ENCODE results near the gene CALHM5. TPM values are rescaled to one million over a fixed set of nuclear protein-coding genes. Genes with fewer than 3 reads are reported as not detected.

The CALHM5 gene
- total RNA-seq, 1 experiment from 2014 or later: 0.05 TPM

DNA sequence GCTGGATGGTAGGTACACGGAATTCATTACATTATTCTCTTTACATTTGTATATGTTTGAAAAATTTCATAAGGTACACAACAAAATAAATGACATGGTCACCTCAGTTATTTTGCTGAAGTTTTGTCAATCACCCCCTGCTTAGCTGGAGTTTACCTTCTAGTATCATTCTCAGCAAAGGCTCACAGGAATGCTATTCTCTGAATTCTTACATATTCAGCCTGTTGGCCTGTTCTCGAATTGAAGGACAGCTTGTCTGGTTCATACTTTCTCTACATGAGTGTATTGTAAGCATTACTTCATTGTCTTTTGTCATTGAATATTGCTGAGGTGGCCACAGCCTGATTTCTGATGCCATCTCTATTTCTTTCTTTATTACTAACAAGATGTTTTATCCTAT, 12.8 kb downstream of the CALHM5 start:
- no peaks in the 10 kb centered on the region for H3K36me3 Mint-ChIP-seq (ENCODE audit: insufficient read depth, unreplicated experiment)
- CTCF ChIA-PET: no interaction called here
- H3K4me3 Mint-ChIP-seq (ENCODE audit: low read depth, unreplicated experiment): no peak overlapping the region
- H3K9me3 Mint-ChIP-seq (ENCODE audit: low read depth, unreplicated experiment): no peaks in the 10 kb centered on the region
- H3K27ac Mint-ChIP-seq (ENCODE audit: unreplicated experiment): no peak overlapping the region
- peaks cover 1% of the 10 kb centered on the region for H3K27me3 Mint-ChIP-seq (ENCODE audit: unreplicated experiment)
- TF ChIP-seq, protein P1, sequence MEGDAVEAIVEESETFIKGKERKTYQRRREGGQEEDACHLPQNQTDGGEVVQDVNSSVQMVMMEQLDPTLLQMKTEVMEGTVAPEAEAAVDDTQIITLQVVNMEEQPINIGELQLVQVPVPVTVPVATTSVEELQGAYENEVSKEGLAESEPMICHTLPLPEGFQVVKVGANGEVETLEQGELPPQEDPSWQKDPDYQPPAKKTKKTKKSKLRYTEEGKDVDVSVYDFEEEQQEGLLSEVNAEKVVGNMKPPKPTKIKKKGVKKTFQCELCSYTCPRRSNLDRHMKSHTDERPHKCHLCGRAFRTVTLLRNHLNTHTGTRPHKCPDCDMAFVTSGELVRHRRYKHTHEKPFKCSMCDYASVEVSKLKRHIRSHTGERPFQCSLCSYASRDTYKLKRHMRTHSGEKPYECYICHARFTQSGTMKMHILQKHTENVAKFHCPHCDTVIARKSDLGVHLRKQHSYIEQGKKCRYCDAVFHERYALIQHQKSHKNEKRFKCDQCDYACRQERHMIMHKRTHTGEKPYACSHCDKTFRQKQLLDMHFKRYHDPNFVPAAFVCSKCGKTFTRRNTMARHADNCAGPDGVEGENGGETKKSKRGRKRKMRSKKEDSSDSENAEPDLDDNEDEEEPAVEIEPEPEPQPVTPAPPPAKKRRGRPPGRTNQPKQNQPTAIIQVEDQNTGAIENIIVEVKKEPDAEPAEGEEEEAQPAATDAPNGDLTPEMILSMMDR (IDR thresholded peaks at IDR 0.05; ENCODE audit: unreplicated experiment): no peak
- peaks cover 8% of the 10 kb centered on the region for H3K4me1 Mint-ChIP-seq (ENCODE audit: low read depth, unreplicated experiment)
- intact Hi-C loops (cut with micrococcal nuclease; ENCODE audit: unreplicated experiment): no loop called here
- no peak for DNase-seq
- BruUV-seq (replicated peaks): no TSS peak

DNA sequence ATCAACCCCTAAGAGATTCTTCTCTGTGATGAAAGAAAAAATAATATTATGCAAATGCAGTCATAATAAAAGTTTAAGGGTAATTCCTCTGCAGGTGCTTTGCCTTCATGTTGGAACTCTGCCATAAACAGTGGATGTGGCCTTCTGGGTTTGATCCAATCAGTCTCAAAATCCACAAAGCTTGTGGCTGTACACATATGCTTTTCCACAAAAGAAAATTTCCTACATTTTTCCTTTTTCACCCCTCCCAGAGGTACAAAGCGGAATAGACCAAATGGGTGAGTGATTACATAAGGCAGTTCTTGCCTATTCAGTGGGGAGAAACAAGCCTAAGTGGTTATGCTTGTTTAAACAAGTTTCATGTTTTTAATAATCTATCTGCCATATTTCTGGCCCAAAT, 16.7 kb downstream of the CALHM5 start:
- DNase-seq: no peak
- CTCF ChIA-PET: no interaction called here
- no peak overlapping the region for H3K27ac Mint-ChIP-seq (ENCODE audit: unreplicated experiment)
- no TSS peak for BruUV-seq (replicated peaks)
- H3K27me3 Mint-ChIP-seq (ENCODE audit: unreplicated experiment): peaks cover 18% of the 10 kb centered on the region
- H3K9me3 Mint-ChIP-seq (ENCODE audit: low read depth, unreplicated experiment): no peaks in the 10 kb centered on the region
- intact Hi-C loops (cut with micrococcal nuclease; ENCODE audit: unreplicated experiment): no loop called here
- TF ChIP-seq, protein P1 (IDR thresholded peaks at IDR 0.05; ENCODE audit: unreplicated experiment): no peak
- H3K36me3 Mint-ChIP-seq (ENCODE audit: insufficient read depth, unreplicated experiment): no peaks in the 10 kb centered on the region
- H3K4me3 Mint-ChIP-seq (ENCODE audit: low read depth, unreplicated experiment): no peak overlapping the region
- H3K4me1 Mint-ChIP-seq (ENCODE audit: low read depth, unreplicated experiment): peaks cover 15% of the 10 kb centered on the region

DNA sequence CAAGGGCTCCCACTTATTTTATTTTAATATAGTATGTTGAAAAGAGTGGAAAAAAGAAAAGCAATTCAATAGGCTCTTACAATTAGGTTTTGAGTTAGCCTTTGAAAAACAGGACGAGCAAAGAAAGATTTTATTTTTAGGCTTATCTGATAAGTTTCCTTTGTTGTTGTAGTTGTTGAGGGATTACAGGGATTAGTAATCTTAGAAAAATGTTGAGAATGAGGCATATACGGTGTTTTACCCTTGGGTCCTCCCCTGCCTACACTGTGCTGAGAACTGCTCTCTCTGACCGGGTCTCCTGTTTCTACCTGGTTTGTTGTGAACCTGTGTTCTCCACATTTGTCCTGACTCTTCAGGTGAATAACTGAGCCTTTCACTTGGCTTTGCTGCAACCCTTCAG, 17.3 kb downstream of the CALHM5 start:
- no peak overlapping the region for H3K4me3 Mint-ChIP-seq (ENCODE audit: low read depth, unreplicated experiment)
- TF ChIP-seq, protein P1 (IDR thresholded peaks at IDR 0.05; ENCODE audit: unreplicated experiment): no peak
- H3K27me3 Mint-ChIP-seq (ENCODE audit: unreplicated experiment): peaks cover 25% of the 10 kb centered on the region
- BruUV-seq (replicated peaks): no TSS peak
- no peaks in the 10 kb centered on the region for H3K9me3 Mint-ChIP-seq (ENCODE audit: low read depth, unreplicated experiment)
- CTCF ChIA-PET: interaction anchor here (1.1 kb wide), 1 partner anchor 10 kb away, joined by 3 read pairs; no protein-coding TSS in a partner anchor
- intact Hi-C loops (cut with micrococcal nuclease; ENCODE audit: unreplicated experiment): no loop called here
- H3K27ac Mint-ChIP-seq (ENCODE audit: unreplicated experiment): no peak overlapping the region
- no peaks in the 10 kb centered on the region for H3K36me3 Mint-ChIP-seq (ENCODE audit: insufficient read depth, unreplicated experiment)
- DNase-seq: no peak
- peaks cover 15% of the 10 kb centered on the region for H3K4me1 Mint-ChIP-seq (ENCODE audit: low read depth, unreplicated experiment)

DNA sequence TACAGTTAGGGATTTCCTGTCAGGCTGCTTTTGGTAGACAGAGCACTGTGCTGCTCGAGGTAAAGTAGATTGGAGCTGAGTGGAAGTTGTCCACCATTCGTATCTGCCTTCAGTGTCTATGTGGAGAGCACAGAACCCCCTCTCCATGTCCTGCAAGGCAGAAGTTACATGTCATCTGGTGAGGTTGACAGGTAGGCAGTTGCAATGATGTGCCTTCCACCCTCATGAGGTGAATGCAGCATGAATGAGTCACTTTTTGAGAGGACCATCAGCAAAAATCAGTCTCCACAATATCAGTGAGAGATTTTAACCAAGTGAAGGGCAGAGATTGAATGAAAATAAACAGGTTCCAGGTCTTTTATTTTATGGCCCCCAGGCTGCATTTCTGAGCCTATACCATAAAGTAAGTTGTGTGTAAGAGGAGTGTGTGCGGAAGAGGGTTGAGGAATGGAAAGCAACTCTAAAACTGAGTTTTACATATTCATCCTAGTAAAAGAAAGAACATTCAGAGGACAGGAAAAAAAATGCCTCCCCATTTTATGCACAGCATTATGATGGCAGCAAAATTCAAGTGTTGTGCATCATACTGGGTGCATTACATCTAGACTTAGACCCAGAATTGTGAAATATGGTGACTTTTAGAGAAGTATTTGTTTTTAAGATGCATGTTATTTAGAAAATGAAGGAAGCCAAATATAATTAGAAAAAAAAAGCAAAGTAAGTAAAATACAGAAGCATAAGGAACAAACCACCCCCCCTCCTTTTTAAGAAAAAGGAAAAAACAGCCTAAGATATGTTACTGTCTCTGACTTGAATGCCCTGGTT, 18.2 kb downstream of the CALHM5 start:
- DNase-seq: no peak
- CTCF ChIA-PET: interaction anchor here (1.1 kb wide), 1 partner anchor 9 kb away, joined by 3 read pairs; no protein-coding TSS in a partner anchor
- Mint-ChIP-seq H3K9me3 (ENCODE audit: low read depth, unreplicated experiment) (no peaks in the 10 kb centered on the region), H3K4me1 (ENCODE audit: low read depth, unreplicated experiment) (peaks cover 15% of the 10 kb centered on the region), H3K36me3 (ENCODE audit: insufficient read depth, unreplicated experiment) (no peaks in the 10 kb centered on the region), H3K27ac (ENCODE audit: unreplicated experiment) (no peak overlapping the region), H3K4me3 (ENCODE audit: low read depth, unreplicated experiment) (no peak overlapping the region), H3K27me3 (ENCODE audit: unreplicated experiment) (peaks cover 27% of the 10 kb centered on the region)
- intact Hi-C loops (cut with micrococcal nuclease; ENCODE audit: unreplicated experiment): loop anchor here (5.0 to 10.0 kb wide), 3 partner anchors 87 to 315 kb away; no protein-coding TSS in a partner anchor
- TF ChIP-seq, protein P1 (IDR thresholded peaks at IDR 0.05; ENCODE audit: unreplicated experiment): no peak
- no TSS peak for BruUV-seq (replicated peaks)

Data from Calu3 (cell line).